Measurements from ENCODE around the gene PRDX6. TPM values are rescaled to one million over a fixed set of nuclear protein-coding genes. Genes with fewer than 3 reads are reported as not detected.

Gene PRDX6
- total and polyA plus RNA-seq, 7 experiments from 2014 or later = 84.8 to 150 (median 107) TPM

DNA sequence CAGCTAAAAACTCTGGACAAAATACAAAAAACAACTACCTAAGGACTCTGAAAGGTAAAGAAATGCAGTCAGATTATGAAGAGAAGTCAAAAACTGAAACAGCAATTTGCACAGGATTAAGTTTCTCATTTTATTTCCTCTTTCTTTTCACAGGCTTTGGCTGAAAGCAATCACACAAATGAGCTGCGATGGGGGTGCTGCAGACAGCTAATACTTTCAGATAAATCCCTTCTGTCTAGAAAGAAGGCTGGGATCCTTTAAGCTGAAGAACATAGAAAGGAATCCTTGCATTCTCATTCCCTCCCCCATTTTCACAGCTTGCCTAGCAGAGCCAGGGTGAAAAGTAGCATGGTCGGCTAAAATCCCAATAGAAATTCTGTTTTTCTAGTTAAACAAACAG lies 32.0 kb upstream of the PRDX6 start:
- ChIA-PET CTCF (interaction anchor here (0.9 kb wide), 1 partner anchor 702 kb away, joined by 3 read pairs; no protein-coding TSS in a partner anchor), POLR2A (interaction anchor here (0.9 kb wide), 1 partner anchor 25 kb away, joined by 3 read pairs; no protein-coding TSS in a partner anchor)
- Mint-ChIP-seq H3K9me3 (peaks cover 0 to 47% (median 17%) of the 10 kb centered on the region in 11 donors), H3K4me3 (peak overlapping the region in 9 of 10 donors; percentile 18 to 78 (median 53)), H3K27ac (peak overlapping the region in 8 of 9 donors; percentile 1 to 80 (median 36)), H3K4me1 (peaks cover 15 to 38% (median 26%) of the 10 kb centered on the region in 7 donors), H3K36me3 (peaks cover 30 to 66% (median 59%) of the 10 kb centered on the region in 5 donors), H3K27me3 (no peaks in the 10 kb centered on the region)
- H3K4me3 ChIP-seq (ENCODE audit: low read length) = no peak overlapping the region
- H3K36me3 ChIP-seq (ENCODE audit: control insufficient read depth in 2 of 3, insufficient read depth in 3 of 3, low read length in 3 of 3) = peaks cover 0 to 16% (median 0%) of the 10 kb centered on the region in 3 experiments
- intact Hi-C loops (cut with micrococcal nuclease) = no loop called here
- no peaks in the 10 kb centered on the region for H3K9me3 ChIP-seq (ENCODE audit: control insufficient read depth in 2 of 3, low read length in 3 of 3)
- H3K27me3 ChIP-seq (ENCODE audit: control insufficient read depth in 2 of 2, insufficient read depth in 2 of 2, low read length in 2 of 2) = no peaks in the 10 kb centered on the region
- H3K27ac ChIP-seq (ENCODE audit: low read depth, low read length) = no peak overlapping the region
- DNase-seq (no peak), ATAC-seq (no peak)
- peaks cover 4 to 14% of the 10 kb centered on the region in 2 donors for H3K4me1 ChIP-seq (ENCODE audit: control insufficient read depth in 2 of 2, insufficient read depth in 2 of 2, low read length in 2 of 2)

DNA sequence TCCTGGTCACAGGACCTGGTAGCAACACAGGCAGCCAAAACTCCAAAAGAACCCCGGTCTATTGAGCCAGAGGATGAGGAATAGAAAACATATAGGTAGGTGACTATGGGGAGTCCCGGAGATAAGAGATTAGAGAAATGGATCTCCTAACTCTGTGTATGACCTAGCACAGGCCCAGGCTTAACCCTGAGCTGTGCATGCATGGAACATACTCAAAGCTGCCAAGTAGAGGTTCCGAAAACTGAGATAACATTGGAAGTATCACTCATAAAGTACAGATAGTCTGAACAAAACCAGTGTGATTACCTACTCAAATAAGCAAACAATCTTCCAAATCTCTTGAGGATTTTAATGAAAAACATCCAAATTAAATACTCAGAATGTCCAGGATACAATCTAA lies 31.5 kb upstream of the PRDX6 start:
- H3K4me3 ChIP-seq (ENCODE audit: low read length) = no peak overlapping the region
- CTCF ChIA-PET = interaction anchor here (0.5 kb wide), 1 partner anchor 11 kb away, joined by 3 read pairs; no protein-coding TSS in a partner anchor
- Mint-ChIP-seq H3K4me3 (peak overlapping the region in 3 of 10 donors; percentile 14 to 53 (median 38)), H3K27me3 (no peaks in the 10 kb centered on the region), H3K9me3 (peaks cover 0 to 47% (median 17%) of the 10 kb centered on the region in 11 donors), H3K27ac (peak overlapping the region in 2 of 9 donors; percentile 14 to 24), H3K36me3 (peaks cover 30 to 67% (median 61%) of the 10 kb centered on the region in 5 donors), H3K4me1 (peaks cover 15 to 38% (median 26%) of the 10 kb centered on the region in 7 donors)
- H3K27ac ChIP-seq (ENCODE audit: low read depth, low read length) = no peak overlapping the region
- POLR2A ChIA-PET = interaction anchor here (0.9 kb wide), 1 partner anchor 25 kb away, joined by 3 read pairs; no protein-coding TSS in a partner anchor
- intact Hi-C loops (cut with micrococcal nuclease) = no loop called here
- H3K27me3 ChIP-seq (ENCODE audit: control insufficient read depth in 2 of 2, insufficient read depth in 2 of 2, low read length in 2 of 2) = no peaks in the 10 kb centered on the region
- ATAC-seq = no peak
- DNase-seq = no peak
- peaks cover 4 to 14% of the 10 kb centered on the region in 2 donors for H3K4me1 ChIP-seq (ENCODE audit: control insufficient read depth in 2 of 2, insufficient read depth in 2 of 2, low read length in 2 of 2)
- H3K9me3 ChIP-seq (ENCODE audit: control insufficient read depth in 2 of 3, low read length in 3 of 3) = no peaks in the 10 kb centered on the region
- peaks cover 0 to 16% (median 0%) of the 10 kb centered on the region in 3 experiments for H3K36me3 ChIP-seq (ENCODE audit: control insufficient read depth in 2 of 3, insufficient read depth in 3 of 3, low read length in 3 of 3)

GRCh38 chr1:173447224-173447623 lies 29.9 kb upstream of the PRDX6 start:
- Mint-ChIP-seq H3K9me3 (peaks cover 0 to 47% (median 17%) of the 10 kb centered on the region in 11 donors), H3K36me3 (peaks cover 34 to 68% (median 59%) of the 10 kb centered on the region in 5 donors), H3K4me3 (no peak overlapping the region), H3K27me3 (no peaks in the 10 kb centered on the region), H3K4me1 (peaks cover 15 to 36% (median 25%) of the 10 kb centered on the region in 7 donors), H3K27ac (no peak overlapping the region)
- DNase-seq (no peak), ATAC-seq (no peak)
- H3K27me3 ChIP-seq (ENCODE audit: control insufficient read depth in 2 of 2, insufficient read depth in 2 of 2, low read length in 2 of 2) = no peaks in the 10 kb centered on the region
- peaks cover 4 to 14% of the 10 kb centered on the region in 2 donors for H3K4me1 ChIP-seq (ENCODE audit: control insufficient read depth in 2 of 2, insufficient read depth in 2 of 2, low read length in 2 of 2)
- intact Hi-C loops (cut with micrococcal nuclease) = no loop called here
- H3K36me3 ChIP-seq (ENCODE audit: control insufficient read depth in 2 of 3, insufficient read depth in 3 of 3, low read length in 3 of 3) = peaks cover 0 to 5% (median 0%) of the 10 kb centered on the region in 3 experiments
- no peak overlapping the region for H3K27ac ChIP-seq (ENCODE audit: low read depth, low read length)
- no peak overlapping the region for H3K4me3 ChIP-seq (ENCODE audit: low read length)
- ChIA-PET POLR2A (no interaction called here), CTCF (no interaction called here)
- no peaks in the 10 kb centered on the region for H3K9me3 ChIP-seq (ENCODE audit: control insufficient read depth in 2 of 3, low read length in 3 of 3)

DNA sequence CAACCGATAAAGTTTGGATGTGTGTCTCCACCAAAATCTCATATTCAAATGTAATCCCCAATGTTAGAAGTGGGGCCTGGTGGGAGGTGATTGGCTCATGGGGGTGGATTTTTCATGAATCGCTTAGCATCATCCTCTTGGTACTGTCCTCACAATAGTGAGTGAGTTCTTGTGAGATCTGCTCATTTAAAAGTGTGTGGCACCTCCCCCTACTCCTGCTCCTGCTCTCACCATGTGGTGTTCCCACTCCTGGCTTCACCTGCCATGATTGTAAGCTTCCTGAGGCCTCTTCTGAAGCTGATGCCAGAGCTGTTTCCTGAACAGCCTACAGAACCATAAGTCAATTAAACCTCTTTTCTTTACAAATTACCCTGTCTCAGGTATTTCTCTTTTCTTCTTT lies 28.2 kb upstream of the PRDX6 start:
- no peaks in the 10 kb centered on the region for H3K9me3 ChIP-seq (ENCODE audit: control insufficient read depth in 2 of 3, low read length in 3 of 3)
- Mint-ChIP-seq H3K9me3 (peaks cover 0 to 47% (median 17%) of the 10 kb centered on the region in 11 donors), H3K27ac (no peak overlapping the region), H3K4me1 (peaks cover 15 to 32% (median 25%) of the 10 kb centered on the region in 7 donors), H3K36me3 (peaks cover 34 to 73% (median 61%) of the 10 kb centered on the region in 5 donors), H3K4me3 (no peak overlapping the region), H3K27me3 (no peaks in the 10 kb centered on the region)
- H3K4me1 ChIP-seq (ENCODE audit: control insufficient read depth in 2 of 2, insufficient read depth in 2 of 2, low read length in 2 of 2) = peaks cover 4 to 14% of the 10 kb centered on the region in 2 donors
- peaks cover 0 to 5% (median 0%) of the 10 kb centered on the region in 3 experiments for H3K36me3 ChIP-seq (ENCODE audit: control insufficient read depth in 2 of 3, insufficient read depth in 3 of 3, low read length in 3 of 3)
- no peak for DNase-seq
- ATAC-seq = no peak
- H3K27ac ChIP-seq (ENCODE audit: low read depth, low read length) = no peak overlapping the region
- CTCF ChIA-PET = no interaction called here
- POLR2A ChIA-PET = no interaction called here
- intact Hi-C loops (cut with micrococcal nuclease) = no loop called here
- H3K4me3 ChIP-seq (ENCODE audit: low read length) = no peak overlapping the region
- H3K27me3 ChIP-seq (ENCODE audit: control insufficient read depth in 2 of 2, insufficient read depth in 2 of 2, low read length in 2 of 2) = no peaks in the 10 kb centered on the region

- H3K4me1 ChIP-seq (ENCODE audit: control insufficient read depth in 2 of 2, insufficient read depth in 2 of 2, low read length in 2 of 2) = peaks cover 9 to 12% of the 10 kb centered on the region in 2 donors
- H3K27ac ChIP-seq (ENCODE audit: low read depth, low read length) = no peak overlapping the region
- intact Hi-C loops (cut with micrococcal nuclease) = no loop called here
- Mint-ChIP-seq H3K36me3 (peaks cover 24 to 75% (median 65%) of the 10 kb centered on the region in 5 donors), H3K27me3 (no peaks in the 10 kb centered on the region), H3K4me1 (peaks cover 16 to 34% (median 24%) of the 10 kb centered on the region in 7 donors), H3K9me3 (peaks cover 0 to 24% (median 7%) of the 10 kb centered on the region in 11 donors), H3K4me3 (no peak overlapping the region), H3K27ac (no peak overlapping the region)
- ATAC-seq (no peak), DNase-seq (no peak)
- ChIA-PET POLR2A (no interaction called here), CTCF (no interaction called here)
- no peak overlapping the region for H3K4me3 ChIP-seq (ENCODE audit: low read length)
- H3K27me3 ChIP-seq (ENCODE audit: control insufficient read depth in 2 of 2, insufficient read depth in 2 of 2, low read length in 2 of 2) = no peaks in the 10 kb centered on the region
- no peaks in the 10 kb centered on the region for H3K9me3 ChIP-seq (ENCODE audit: control insufficient read depth in 2 of 3, low read length in 3 of 3)
- H3K36me3 ChIP-seq (ENCODE audit: control insufficient read depth in 2 of 3, insufficient read depth in 3 of 3, low read length in 3 of 3) = peaks cover 0 to 5% (median 0%) of the 10 kb centered on the region in 3 experiments
These were observed 25.2 kb upstream of the PRDX6 start for GRCh38 chr1:173451981-173452380.

DNA sequence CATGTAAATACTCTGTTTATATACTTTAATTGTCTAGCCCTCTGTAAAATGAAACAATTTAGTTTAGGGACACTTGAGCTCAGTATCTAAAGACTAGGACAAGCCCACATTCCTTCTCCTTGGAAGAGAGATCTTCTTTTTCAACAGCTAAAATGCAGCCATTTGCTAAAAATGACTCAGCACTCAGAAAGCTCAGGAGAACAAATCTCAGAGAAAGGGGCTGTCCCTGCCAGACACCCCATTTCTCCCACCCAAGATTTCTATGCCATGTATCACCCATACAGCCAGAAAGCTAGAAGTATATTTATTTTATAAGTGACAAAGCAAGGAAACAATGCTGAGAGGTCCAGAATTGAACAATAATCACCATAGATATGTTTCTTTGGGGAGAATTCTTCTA lies 23.2 kb upstream of the PRDX6 start:
- ATAC-seq = no peak
- no peaks in the 10 kb centered on the region for H3K27me3 ChIP-seq (ENCODE audit: control insufficient read depth in 2 of 2, insufficient read depth in 2 of 2, low read length in 2 of 2)
- no peak overlapping the region for H3K27ac ChIP-seq (ENCODE audit: low read depth, low read length)
- POLR2A ChIA-PET = no interaction called here
- H3K4me3 Mint-ChIP-seq = no peak overlapping the region
- H3K9me3 Mint-ChIP-seq = peaks cover 0 to 6% (median 1%) of the 10 kb centered on the region in 11 donors
- no peaks in the 10 kb centered on the region for H3K9me3 ChIP-seq (ENCODE audit: control insufficient read depth in 2 of 3, low read length in 3 of 3)
- H3K4me1 ChIP-seq (ENCODE audit: control insufficient read depth in 2 of 2, insufficient read depth in 2 of 2, low read length in 2 of 2) = peaks cover 9 to 12% of the 10 kb centered on the region in 2 donors
- peaks cover 12 to 71% (median 54%) of the 10 kb centered on the region in 5 donors for H3K36me3 Mint-ChIP-seq
- H3K27me3 Mint-ChIP-seq = no peaks in the 10 kb centered on the region
- CTCF ChIA-PET = no interaction called here
- peaks cover 19 to 34% (median 29%) of the 10 kb centered on the region in 7 donors for H3K4me1 Mint-ChIP-seq
- DNase-seq = no peak
- H3K36me3 ChIP-seq (ENCODE audit: control insufficient read depth in 2 of 3, insufficient read depth in 3 of 3, low read length in 3 of 3) = peaks cover 0 to 3% (median 0%) of the 10 kb centered on the region in 3 experiments
- H3K27ac Mint-ChIP-seq = peak overlapping the region in 1 of 9 donors; percentile 41
- no peak overlapping the region for H3K4me3 ChIP-seq (ENCODE audit: low read length)
- intact Hi-C loops (cut with micrococcal nuclease) = no loop called here

Measured in naive thymus-derived CD4-positive, alpha-beta T cell (primary cell).